GM19372 (cell line): ENCODE results near the gene CD300LF.
A peak's percentile ranks its signal among the peaks of the same experiment; 100 is the strongest.

Source experiments
- ATAC-seq: cut with Tn5 transposase; IDR thresholded peaks from one replicate; pipeline ENCODE4 v1.9.1; 2021; ENCODE audit warnings: mild to moderate bottlenecking, low read depth, moderate library complexity; ENCODE audit not compliant: unreplicated experiment

Gene CD300LF

DNA sequence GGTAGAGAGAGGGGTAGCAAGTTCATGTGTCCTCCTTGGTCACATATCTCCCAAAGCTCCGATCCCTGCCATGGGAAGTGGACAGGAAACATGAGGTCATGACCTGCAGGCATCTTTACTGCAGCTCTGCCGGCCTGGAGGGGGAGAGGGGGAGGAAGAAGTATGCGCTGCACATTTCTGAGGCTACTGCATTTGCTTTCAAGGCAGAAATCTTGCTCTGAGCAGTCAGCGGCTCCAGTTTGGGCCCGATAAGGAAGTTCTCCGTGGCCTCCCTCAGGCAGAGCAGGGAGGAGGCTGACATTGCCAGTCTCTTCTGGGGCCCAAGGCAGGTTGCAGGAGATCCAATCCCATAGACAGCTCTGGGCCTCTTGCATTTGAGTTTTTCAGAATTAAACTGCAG lies 34.2 kb upstream of the CD300LF start:
- ATAC-seq: no peak

DNA sequence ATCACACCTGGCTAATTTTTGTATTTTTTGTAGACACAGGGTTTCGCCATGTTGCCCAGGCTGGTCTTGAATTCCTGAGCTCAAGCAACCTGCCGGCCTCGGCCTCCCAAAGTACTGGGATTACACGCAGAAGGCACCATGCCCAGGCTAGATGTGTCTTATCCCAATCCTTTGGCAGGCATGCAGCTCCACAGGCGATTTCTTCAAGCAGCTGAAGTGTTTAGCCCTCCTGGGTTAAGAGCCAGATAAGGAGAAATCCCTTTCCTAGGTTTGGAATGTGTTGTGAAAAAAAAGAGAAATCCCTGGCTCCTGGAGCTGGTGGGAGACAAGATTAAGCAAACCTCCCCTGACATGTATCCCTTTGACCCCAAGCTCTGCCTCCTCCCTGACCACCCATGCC lies 33.7 kb upstream of the CD300LF start:
- no peak for ATAC-seq

DNA sequence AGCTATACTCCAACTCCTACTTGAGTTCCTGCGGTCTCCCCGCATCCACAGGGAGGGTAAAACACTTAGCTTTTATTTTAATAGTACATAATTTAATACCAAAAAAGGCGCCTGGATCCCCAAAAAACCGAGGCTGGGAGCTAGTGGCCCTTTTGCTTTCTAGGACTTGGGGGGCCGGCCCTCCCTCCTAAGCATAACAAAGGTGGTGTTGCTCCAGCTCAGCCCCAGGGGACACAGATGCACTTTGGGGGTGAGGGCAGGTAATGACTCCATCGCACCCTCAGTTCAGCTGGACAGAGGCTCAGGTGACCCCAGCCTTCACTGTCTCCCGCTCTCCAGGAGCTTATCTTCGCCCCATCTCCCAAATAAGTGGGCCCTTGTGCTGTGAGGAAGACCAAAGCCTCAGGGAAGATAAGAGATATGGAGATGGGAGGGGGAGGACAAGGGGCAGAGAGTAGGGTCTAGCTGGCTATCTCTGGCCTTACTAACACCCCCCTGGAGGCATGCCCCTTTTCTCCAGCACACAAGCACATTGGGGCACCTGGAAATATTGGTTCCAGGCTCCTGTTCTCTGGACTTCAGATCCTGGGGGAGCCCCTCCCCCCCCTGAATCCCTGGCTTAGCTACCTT lies 32.9 kb upstream of the CD300LF start:
- ATAC-seq: no peak

DNA sequence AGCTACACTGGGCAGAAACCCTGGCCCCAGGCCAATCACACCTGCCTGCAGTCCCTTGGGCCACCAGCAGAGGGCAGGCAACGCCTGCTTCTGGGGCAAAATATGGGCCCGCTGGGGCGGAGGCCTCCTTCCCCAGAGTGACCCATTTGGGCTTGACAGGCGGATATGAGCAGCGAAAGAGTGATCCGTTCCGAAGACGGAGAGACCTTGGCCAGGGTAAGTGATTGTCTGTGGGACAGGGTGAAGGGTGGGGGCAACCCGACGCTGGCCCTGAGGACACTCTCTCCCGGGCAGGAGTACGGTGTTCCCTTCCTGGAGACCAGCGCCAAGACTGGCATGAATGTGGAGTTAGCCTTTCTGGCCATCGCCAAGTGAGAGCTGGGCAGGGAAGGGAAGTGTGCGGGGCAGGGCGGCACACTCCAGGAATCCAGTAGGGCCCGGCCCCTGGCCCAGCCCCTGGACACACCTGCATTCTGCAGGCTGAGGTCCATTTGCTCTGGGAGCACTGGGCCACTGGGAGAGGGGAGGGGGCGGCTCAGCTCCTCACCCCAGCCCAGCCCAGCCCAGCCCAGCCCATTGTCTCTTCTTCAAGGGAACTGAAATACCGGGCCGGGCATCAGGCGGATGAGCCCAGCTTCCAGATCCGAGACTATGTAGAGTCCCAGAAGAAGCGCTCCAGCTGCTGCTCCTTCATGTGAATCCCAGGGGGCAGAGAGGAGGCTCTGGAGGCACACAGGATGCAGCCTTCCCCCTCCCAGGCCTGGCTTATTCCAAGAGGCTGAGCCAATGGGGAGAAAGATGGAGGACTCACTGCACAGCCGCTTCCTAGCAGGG lies 32.2 kb upstream of the CD300LF start:
- ATAC-seq: no peak

GRCh38 chr17:74744349-74744713 lies 31.6 kb upstream of the CD300LF start:
- no peak for ATAC-seq

GRCh38 chr17:74743755-74744154 lies 31.0 kb upstream of the CD300LF start:
- ATAC-seq: no peak

DNA sequence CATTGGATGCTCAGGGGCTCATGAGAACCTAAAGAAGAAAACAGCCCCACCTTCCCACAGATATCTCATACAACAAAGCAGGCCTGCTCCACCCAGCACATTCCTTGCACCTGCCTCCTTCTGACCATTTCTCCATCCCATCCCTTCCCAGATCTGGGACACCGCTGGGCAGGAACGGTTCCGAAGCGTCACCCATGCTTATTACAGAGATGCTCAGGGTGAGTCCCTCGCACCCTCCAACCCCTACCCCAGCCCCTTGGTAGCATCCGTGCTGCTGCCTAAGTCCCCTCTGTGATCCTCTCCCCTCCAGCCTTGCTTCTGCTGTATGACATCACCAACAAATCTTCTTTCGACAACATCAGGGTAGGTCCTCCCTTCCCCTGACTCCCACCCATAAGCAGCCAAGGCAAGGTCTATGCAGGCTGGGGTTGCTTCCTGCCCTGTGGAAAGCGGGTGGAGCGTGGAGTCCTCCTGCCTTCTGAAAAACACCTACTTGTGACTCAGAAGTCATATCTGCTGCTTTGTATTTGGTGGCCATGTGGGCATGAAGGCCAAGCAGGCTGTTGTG lies 30.3 kb upstream of the CD300LF start:
- ATAC-seq: no peak

- ATAC-seq: no peak
These were observed 29.4 kb upstream of the CD300LF start for GRCh38 chr17:74742153-74742515.

DNA sequence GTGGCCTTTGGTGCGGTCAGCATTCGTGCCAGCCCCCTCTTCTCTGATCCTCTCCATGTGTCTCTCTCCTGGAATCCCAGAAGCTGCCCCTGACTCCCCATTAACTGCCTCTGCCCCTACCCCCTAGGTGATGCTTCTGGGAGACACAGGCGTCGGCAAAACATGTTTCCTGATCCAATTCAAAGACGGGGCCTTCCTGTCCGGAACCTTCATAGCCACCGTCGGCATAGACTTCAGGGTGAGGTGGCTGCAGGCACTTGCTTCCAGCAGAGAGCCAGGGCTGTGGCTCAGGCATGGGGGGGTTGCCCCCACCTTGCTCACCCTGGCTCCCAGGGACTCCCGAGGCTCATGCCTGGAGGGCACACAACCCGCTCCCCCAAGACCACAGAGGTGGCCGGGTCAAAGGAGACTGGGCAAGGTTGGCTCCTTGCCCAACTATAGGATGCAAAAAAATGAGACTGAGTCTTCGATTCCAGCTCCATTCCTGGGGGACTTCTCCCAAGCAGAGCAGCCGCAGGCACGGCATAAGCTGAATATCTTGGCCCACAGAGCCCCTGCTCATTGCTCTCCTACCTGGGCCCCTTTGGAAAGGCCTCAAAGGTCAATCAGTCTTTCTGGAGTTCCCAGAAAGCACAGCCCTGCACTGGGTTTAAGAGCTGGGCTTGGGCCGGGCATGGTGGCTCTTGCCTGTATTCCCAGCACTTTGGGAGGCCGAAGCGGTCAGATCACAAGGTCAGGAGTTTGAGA lies 28.1 kb upstream of the CD300LF start:
- ATAC-seq: no peak

GRCh38 chr17:74740173-74740572 lies 27.4 kb upstream of the CD300LF start:
- no peak for ATAC-seq

GRCh38 chr17:74739227-74739831 lies 26.6 kb upstream of the CD300LF start:
- no peak for ATAC-seq

GRCh38 chr17:74738051-74738996 lies 25.6 kb upstream of the CD300LF start:
- peak; percentile 50 for ATAC-seq

DNA sequence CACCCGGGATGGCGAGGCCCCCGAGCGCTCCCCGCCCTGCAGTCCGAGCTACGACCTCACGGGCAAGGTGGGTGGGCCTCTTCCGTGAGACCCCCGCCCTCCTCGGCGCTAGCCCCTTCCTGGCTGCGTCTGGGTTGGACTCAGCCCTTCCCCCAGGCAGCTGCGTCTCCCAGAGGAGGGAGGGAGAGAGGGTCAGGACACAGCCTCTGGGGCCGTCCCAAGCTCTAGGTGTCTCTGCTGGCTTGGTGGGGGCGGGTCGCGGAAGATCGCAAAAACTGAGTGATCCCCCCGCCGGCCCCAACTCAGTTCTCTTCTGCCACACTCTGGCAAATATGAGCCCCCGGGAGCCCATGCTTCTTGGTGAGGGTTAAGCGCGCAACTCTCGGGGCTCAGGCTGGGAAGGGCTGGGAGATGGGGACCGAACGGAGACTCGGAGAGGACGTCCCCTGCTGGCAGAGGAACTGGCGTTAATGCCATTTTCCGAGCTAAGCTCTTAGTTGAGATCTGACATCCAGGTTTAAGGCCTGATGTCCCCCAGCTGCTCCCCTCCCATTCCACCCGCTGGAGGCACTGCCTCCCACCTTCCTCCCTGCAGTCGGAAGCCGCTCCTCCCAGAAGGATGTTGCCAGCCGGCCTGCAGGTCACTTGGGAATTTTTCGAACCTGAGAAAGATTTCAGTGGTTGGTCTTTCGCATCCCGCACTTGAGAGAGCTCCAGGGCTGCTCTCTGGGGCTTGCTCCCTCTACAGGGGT lies 24.8 kb upstream of the CD300LF start:
- no peak for ATAC-seq

DNA sequence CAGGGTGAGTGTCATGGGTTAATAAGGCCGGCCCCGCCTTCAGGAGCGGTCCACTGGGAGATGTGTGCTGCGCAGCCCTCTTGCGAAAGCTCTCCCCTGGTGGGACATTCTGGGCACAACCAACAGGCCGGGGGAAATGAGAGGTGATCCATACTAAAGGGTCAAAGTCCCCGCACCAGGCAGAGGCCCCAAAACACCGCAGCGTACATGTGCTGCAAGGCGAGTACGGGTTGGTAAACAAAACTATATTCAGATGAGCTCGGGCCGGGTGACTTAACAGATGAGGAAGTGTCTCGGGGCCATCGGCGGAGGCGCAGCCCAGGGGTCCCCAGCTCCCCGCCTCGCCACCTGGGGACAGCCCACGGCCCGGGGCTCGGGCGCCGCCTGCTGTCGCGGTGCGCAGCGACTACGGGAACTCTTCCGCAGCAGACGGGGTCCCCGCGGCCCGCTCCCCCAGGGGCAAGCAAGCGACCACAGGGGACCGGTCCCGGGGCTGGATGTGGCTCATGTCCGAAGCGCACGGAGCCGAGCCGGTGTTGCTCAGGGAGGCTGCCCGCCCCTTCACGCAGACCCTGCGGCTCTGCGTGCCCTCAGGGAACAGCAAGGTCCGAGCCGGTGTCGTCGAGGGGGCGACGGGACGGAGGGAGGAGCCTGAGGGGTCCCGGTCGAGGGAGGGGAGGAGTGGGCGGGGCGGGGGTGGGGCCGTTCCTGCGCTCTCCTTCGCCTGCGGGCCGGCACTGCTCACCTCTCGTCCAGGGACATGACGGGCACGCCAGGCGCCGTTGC lies 24.0 kb upstream of the CD300LF start, which contains the start of gene RAB37:
Gene RAB37 (plus strand): TSS at position 744 of the 786 bp plus-strand sequence. CDS start 17 bp downstream, at position 761.
- no peak for ATAC-seq

- ATAC-seq: no peak
These were observed 21.5 kb upstream of the CD300LF start for GRCh38 chr17:74734256-74734655.

DNA sequence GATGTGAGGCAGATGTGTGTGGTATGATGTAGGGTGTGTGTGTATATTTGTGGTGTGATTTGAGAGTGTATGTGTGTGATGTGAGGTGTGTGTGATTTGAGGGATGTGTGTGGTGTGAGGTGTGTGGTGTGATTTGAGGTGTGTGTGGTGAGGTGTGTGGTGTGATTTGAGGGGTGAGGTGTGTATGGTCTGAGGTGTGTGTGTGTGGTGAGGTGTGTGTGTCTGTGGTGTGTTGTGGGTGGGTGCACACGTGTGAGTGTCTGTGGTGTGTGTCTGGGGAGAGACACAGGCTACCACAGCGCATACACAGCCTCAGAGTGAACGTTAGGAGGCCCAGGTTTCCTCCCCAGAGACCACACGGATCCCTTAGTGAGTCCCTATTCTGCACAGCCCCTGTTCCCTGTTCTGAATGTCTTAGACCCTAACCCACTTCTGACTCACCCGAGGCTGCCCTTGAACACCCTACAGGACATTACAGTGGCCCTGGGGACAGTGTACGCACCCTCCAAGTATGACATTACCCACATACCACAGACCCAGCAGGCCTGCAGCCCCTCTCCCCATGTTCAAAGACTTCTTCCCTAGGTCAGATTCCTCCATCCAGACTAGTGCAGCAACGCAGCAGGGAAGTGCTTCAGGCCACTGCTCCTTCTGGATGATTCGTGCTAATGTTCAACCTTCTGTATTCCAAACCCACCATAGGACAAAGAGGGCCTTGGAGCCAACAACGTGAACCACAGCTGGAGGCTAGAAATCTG lies 20.8 kb upstream of the CD300LF start:
- no peak for ATAC-seq
